Mesodermal cell (in vitro differentiated cells): ENCODE results near the gene SGSM1.
"Not testable (repeated sequence)": the region's sequence is repeated elsewhere in the genome, so short reads cannot be mapped to it uniquely, and the experiment has no call there.

Source experiments
- H3K27ac ChIP-seq: 2 replicates; pipeline ENCODE4 v1.7.0; 2013; ENCODE audit warnings: mild to moderate bottlenecking, low read depth, low read length, moderate library complexity; ENCODE audit not compliant: severe bottlenecking
- H3K36me3 ChIP-seq: 2 replicates; pipeline ENCODE4 v1.7.1; 2013; ENCODE audit warnings: mild to moderate bottlenecking, low read length, moderate library complexity; ENCODE audit not compliant: control insufficient read depth, insufficient read depth
- H3K4me1 ChIP-seq: one replicate; pipeline ENCODE4 v1.7.1; 2013; ENCODE audit warnings: mild to moderate bottlenecking, low read length; ENCODE audit not compliant: insufficient read depth, control insufficient read depth, poor library complexity, severe bottlenecking
- H3K4me3 ChIP-seq: 2 replicates; pipeline ENCODE4 v1.7.0; 2013; ENCODE audit warnings: low read length, control low read depth, mild to moderate bottlenecking; ENCODE audit not compliant: insufficient read depth, poor library complexity, severe bottlenecking; ENCODE audit errors: extremely low read depth
- H3K9me3 ChIP-seq: 2 replicates; pipeline ENCODE4 v1.7.1; 2013; ENCODE audit warnings: mild to moderate bottlenecking, low read length, moderate library complexity; ENCODE audit not compliant: control insufficient read depth
- WGBS, 2 experiments: methylation state at CpG; one replicate each; pipeline ENCODE4 v1.1.5; 2013; ENCODE audit warnings: missing lambda C conversion rate in 2 of 2; ENCODE audit not compliant: insufficient coverage in 2 of 2; 5-methylcytosine and 5-hydroxymethylcytosine counted together

The SGSM1 gene

DNA sequence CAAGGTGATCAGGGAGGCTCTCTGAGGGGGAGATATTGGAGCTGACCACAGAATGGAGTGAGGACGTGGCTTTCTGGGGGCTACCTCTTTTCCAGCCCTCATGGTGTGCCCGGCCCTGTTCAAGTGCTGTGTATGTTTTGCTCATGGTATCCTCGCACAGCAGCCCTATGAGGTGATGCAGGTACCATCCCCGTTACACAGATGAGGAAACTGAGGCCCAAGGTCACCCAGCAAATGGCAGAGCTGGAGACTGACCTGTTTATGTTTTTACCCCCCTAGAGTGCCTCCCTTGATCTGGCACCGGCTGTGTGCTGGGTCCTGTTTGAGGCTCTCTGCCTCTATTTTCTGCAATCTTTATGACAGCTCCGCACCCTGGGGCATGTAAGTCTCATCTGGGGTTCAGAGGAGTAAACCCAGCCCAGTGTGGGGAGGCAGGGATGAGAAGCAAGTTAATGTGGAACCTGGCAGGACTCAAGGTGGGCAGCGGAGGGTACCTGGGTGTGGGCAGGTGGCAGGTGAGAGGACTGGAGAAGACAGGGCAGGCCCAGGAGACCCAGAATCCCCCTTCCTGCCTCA, 20.8 kb downstream of the SGSM1 start:
- H3K4me3 ChIP-seq = no peak overlapping the region
- no peaks in the 10 kb centered on the region for H3K9me3 ChIP-seq
- 83 to 85% methylated on average over 6 to 7 of the region's 7 CpGs for WGBS, 2 experiments
- no peaks in the 10 kb centered on the region for H3K4me1 ChIP-seq
- no peak overlapping the region for H3K27ac ChIP-seq
- H3K36me3 ChIP-seq = no peaks in the 10 kb centered on the region

GRCh38 chr22:24827296-24827695, 21.3 kb downstream of the SGSM1 start:
- H3K4me1 ChIP-seq = no peaks in the 10 kb centered on the region
- H3K9me3 ChIP-seq = no peaks in the 10 kb centered on the region
- no peak overlapping the region for H3K27ac ChIP-seq
- WGBS, 2 experiments = 76 to 99% methylated on average over 7 to 8 of the region's 9 CpGs
- H3K4me3 ChIP-seq = no peak overlapping the region
- no peaks in the 10 kb centered on the region for H3K36me3 ChIP-seq

DNA sequence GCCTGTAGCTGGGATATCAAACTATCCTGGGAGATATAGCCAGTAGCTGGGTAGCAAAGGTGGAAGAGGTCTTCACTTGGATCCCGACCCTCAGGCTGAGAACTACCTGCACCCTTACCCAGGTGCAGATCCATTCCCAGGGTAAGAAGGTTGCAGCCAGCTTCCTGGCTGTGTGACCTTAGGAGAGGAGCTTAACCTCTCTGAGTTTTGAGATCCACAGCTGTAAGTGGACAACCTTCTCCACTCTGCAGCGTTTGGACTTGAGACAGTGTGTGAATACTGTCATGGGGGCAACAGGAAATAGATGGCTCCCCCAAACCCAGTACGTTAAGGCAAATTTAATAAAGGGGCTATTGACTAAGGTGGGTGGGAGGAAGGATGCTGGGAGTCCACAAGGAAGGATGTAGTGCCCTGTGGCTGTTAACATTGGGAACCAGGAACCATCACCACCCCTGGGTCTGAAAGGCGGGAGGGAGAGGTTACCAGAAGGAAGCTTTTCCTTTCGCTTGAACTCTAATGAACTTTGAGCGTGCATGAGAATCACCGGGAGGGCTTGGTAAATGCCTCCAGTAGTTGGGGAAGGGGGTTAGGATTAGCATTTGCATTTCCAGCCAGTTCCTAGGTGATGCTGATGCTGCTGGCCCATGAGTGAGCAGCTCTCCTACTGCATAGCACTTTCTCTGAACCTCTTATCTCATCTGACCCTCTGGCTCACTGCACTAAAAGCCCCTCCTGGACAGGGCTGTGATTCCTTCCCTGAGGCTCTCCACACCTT, 24.4 kb downstream of the SGSM1 start:
- H3K4me1 ChIP-seq = no peaks in the 10 kb centered on the region
- H3K9me3 ChIP-seq = no peaks in the 10 kb centered on the region
- no peak overlapping the region for H3K4me3 ChIP-seq
- no peak overlapping the region for H3K27ac ChIP-seq
- 44 to 75% methylated on average over 2 to 3 of the region's 7 CpGs for WGBS, 2 experiments
- no peaks in the 10 kb centered on the region for H3K36me3 ChIP-seq

GRCh38 chr22:24831687-24832086, 25.7 kb downstream of the SGSM1 start:
- 90 to 95% methylated on average over 6 to 10 of the region's 10 CpGs for WGBS, 2 experiments
- no peaks in the 10 kb centered on the region for H3K36me3 ChIP-seq
- H3K9me3 ChIP-seq = no peaks in the 10 kb centered on the region
- no peaks in the 10 kb centered on the region for H3K4me1 ChIP-seq
- no peak overlapping the region for H3K27ac ChIP-seq
- no peak overlapping the region for H3K4me3 ChIP-seq

- Histone ChIP-seq H3K27ac (no peak overlapping the region), H3K4me1 (no peaks in the 10 kb centered on the region), H3K36me3 (no peaks in the 10 kb centered on the region), H3K9me3 (no peaks in the 10 kb centered on the region), H3K4me3 (no peak overlapping the region)
- 78 to 89% methylated on average over 5 to 6 of the region's 8 CpGs for WGBS, 2 experiments
These were observed 28.0 kb downstream of the SGSM1 start for GRCh38 chr22:24833881-24834495.

GRCh38 chr22:24834845-24835570, 29.0 kb downstream of the SGSM1 start:
- WGBS, 2 experiments = 63 to 71% methylated on average over 7 to 13 of the region's 13 CpGs
- Histone ChIP-seq H3K36me3 (no peaks in the 10 kb centered on the region), H3K4me3 (no peak overlapping the region), H3K9me3 (no peaks in the 10 kb centered on the region), H3K27ac (no peak overlapping the region), H3K4me1 (no peaks in the 10 kb centered on the region)

- 100% methylated on average over 1 of the region's 1 CpG; no CpG with 5 or more reads in 1 of the 2 experiments for WGBS, 2 experiments
- no peak overlapping the region for H3K4me3 ChIP-seq
- H3K36me3 ChIP-seq = no peaks in the 10 kb centered on the region
- no peaks in the 10 kb centered on the region for H3K4me1 ChIP-seq
- no peaks in the 10 kb centered on the region for H3K9me3 ChIP-seq
- H3K27ac ChIP-seq = no peak overlapping the region
These were observed 30.3 kb downstream of the SGSM1 start for GRCh38 chr22:24836282-24836681.

DNA sequence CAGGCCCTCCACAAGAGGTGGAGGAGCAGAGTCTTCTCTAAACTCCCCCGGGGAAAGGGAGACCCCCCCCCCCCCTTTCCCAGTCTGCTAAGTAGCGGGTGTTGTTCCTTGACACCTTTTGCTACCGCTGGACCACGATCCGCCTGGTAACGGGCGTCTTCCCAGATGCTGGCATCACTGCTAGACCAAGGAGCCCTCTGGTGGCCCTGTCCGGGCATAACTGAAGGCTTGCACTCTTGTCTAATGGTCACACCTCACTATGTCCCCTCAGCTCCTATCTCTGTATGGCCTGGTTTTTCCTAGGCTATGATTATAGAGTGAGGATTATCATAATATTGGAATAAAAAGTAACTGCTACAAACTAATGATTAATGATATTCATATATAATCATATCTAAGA, 31.5 kb downstream of the SGSM1 start:
- not testable (repeated sequence) for H3K4me1 ChIP-seq, H3K36me3 ChIP-seq, H3K27ac ChIP-seq, H3K9me3 ChIP-seq, H3K4me3 ChIP-seq
- WGBS, 2 experiments = 50% methylated on average over 1 of the region's 8 CpGs; no CpG with 5 or more reads in 1 of the 2 experiments

DNA sequence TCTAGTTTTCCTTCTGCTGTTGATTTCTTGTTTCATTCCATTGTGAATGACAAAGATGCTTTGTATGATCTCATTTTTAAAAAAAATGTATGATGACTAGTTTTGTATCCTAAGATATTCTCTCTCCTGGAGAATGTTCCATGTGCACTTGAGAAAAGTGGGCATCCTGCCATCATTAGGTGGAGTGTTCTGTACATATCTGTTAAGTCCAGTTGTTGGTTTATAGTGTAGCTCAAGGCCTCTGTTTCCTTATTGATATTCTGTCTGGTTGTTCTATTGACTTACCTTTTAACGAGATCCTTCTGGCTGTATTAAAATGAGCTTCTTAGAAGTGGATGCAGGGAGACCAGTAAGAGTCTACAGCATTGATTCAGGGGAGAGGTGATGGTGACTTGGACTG, 35.2 kb downstream of the SGSM1 start:
- no peaks in the 10 kb centered on the region for H3K9me3 ChIP-seq
- WGBS, 2 experiments = 56 to 57% methylated on average over 1 of the region's 1 CpG
- no peaks in the 10 kb centered on the region for H3K36me3 ChIP-seq
- no peak overlapping the region for H3K4me3 ChIP-seq
- H3K4me1 ChIP-seq = peaks cover 4% of the 10 kb centered on the region
- H3K27ac ChIP-seq = no peak overlapping the region

GRCh38 chr22:24843048-24843447, 37.0 kb downstream of the SGSM1 start:
- Histone ChIP-seq H3K4me1 (peaks cover 4% of the 10 kb centered on the region), H3K36me3 (no peaks in the 10 kb centered on the region), H3K4me3 (no peak overlapping the region), H3K27ac (no peak overlapping the region), H3K9me3 (no peaks in the 10 kb centered on the region)
- 38 to 67% methylated on average over 1 of the region's 3 CpGs for WGBS, 2 experiments
